ENCODE data around the gene NEURL4. TPM values are rescaled to one million over a fixed set of nuclear protein-coding genes. Genes with fewer than 3 reads are reported as not detected.

Gene NEURL4
- total RNA-seq, 1 experiment from 2014 or later = 21.4 TPM

- ATAC-seq (peak; percentile 20; the same call in 1 of the 2 replicates), DNase-seq (peak; percentile 37)
- TF ChIP-seq EZH2 (IDR thresholded peaks at IDR 0.05; ENCODE audit: low read length, unreplicated experiment) = no peak
- TF ChIP-seq CTCF (conservative IDR thresholded peaks at IDR 0.05; ENCODE audit: low read depth, low read length) = no peak
- TF ChIP-seq EZH2phosphoT487 (IDR thresholded peaks at IDR 0.05; ENCODE audit: borderline replicate concordance, low read length) = no peak
- peaks cover 26% of the 10 kb centered on the region; the same call in 1 of the 2 replicates for H3K4me1 ChIP-seq (ENCODE audit: insufficient read depth, low read length)
- intact Hi-C loops (cut with micrococcal nuclease) = no loop called here
- H3K27me3 ChIP-seq (ENCODE audit: low read length) = no peaks in the 10 kb centered on the region
- H3K36me3 ChIP-seq (ENCODE audit: low read depth, low read length) = peaks cover 35% of the 10 kb centered on the region
- H4K20me1 ChIP-seq (ENCODE audit: low read length) = peaks cover 43% of the 10 kb centered on the region
- CTCF ChIA-PET = interaction anchor here (0.7 kb wide), 1 partner anchor 16 kb away, joined by 3 read pairs; no protein-coding TSS in a partner anchor
- H3K4me3 ChIP-seq (ENCODE audit: low read length) = peak overlapping the region; percentile 86; the same call in 1 of the 2 replicates
- H3K27ac ChIP-seq (ENCODE audit: low read length) = no peak overlapping the region
- POLR2A ChIA-PET (ENCODE audit: unreplicated experiment) = no interaction called here
- H3K9me3 ChIP-seq (ENCODE audit: low read length) = no peaks in the 10 kb centered on the region
- H3K79me2 ChIP-seq (ENCODE audit: low read length) = peaks cover 42% of the 10 kb centered on the region
- H3K9me2 ChIP-seq (replicated peaks; ENCODE audit: low read length) = no peaks in the 10 kb centered on the region
- H2AFZ ChIP-seq (ENCODE audit: low read length) = no peak overlapping the region
- no TSS peak for BruUV-seq (replicated peaks)
- peak overlapping the region; percentile 96 for H3K4me2 ChIP-seq (ENCODE audit: low read length)
- H3K9ac ChIP-seq (ENCODE audit: low read length) = no peak overlapping the region
- H3F3A ChIP-seq (ENCODE audit: low read length, unreplicated experiment) = peaks cover 12% of the 10 kb centered on the region
Observed at GRCh38 chr17:7313088-7313889, 15.8 kb downstream of the NEURL4 start.

- Histone ChIP-seq H3K9me2 (replicated peaks; ENCODE audit: low read length) (no peaks in the 10 kb centered on the region), H3K4me2 (ENCODE audit: low read length) (peak overlapping the region; percentile 96; the same call in 1 of the 2 replicates), H2AFZ (ENCODE audit: low read length) (no peak overlapping the region), H3K79me2 (ENCODE audit: low read length) (peaks cover 50% of the 10 kb centered on the region), H3K27ac (ENCODE audit: low read length) (no peak overlapping the region), H3K9ac (ENCODE audit: low read length) (no peak overlapping the region), H3K27me3 (ENCODE audit: low read length) (no peaks in the 10 kb centered on the region), H3K4me1 (ENCODE audit: insufficient read depth, low read length) (peaks cover 26% of the 10 kb centered on the region; the same call in 1 of the 2 replicates), H3K9me3 (ENCODE audit: low read length) (no peaks in the 10 kb centered on the region), H3F3A (ENCODE audit: low read length, unreplicated experiment) (peaks cover 12% of the 10 kb centered on the region), H3K4me3 (ENCODE audit: low read length) (no peak overlapping the region), H4K20me1 (ENCODE audit: low read length) (peaks cover 43% of the 10 kb centered on the region), H3K36me3 (ENCODE audit: low read depth, low read length) (peaks cover 35% of the 10 kb centered on the region)
- ATAC-seq (no peak), DNase-seq (no peak)
- TF ChIP-seq EZH2phosphoT487 (IDR thresholded peaks at IDR 0.05; ENCODE audit: borderline replicate concordance, low read length) (no peak), EZH2 (IDR thresholded peaks at IDR 0.05; ENCODE audit: low read length, unreplicated experiment) (no peak), CTCF (conservative IDR thresholded peaks at IDR 0.05; ENCODE audit: low read depth, low read length) (no peak)
- POLR2A ChIA-PET (ENCODE audit: unreplicated experiment) = no interaction called here
- CTCF ChIA-PET = interaction anchor here (0.7 kb wide), 1 partner anchor 17 kb away, joined by 3 read pairs; no protein-coding TSS in a partner anchor
- BruUV-seq (replicated peaks) = no TSS peak
- intact Hi-C loops (cut with micrococcal nuclease) = no loop called here
Observed at GRCh38 chr17:7312432-7313087, 16.6 kb downstream of the NEURL4 start.
